Erythroblast (primary cell): ENCODE results near the gene CHST8.

Experiments
- GATA1 ChIP-seq: IDR thresholded peaks from 2 replicates; pipeline ENCODE4 v1.6.1; 2011; ENCODE audit warnings: low read depth, mild to moderate bottlenecking, control low read depth, low read length, moderate library complexity
- POLR2A ChIP-seq: IDR thresholded peaks from 2 replicates; pipeline ENCODE4 v1.6.1; 2011; ENCODE audit warnings: mild to moderate bottlenecking, low read length

DNA sequence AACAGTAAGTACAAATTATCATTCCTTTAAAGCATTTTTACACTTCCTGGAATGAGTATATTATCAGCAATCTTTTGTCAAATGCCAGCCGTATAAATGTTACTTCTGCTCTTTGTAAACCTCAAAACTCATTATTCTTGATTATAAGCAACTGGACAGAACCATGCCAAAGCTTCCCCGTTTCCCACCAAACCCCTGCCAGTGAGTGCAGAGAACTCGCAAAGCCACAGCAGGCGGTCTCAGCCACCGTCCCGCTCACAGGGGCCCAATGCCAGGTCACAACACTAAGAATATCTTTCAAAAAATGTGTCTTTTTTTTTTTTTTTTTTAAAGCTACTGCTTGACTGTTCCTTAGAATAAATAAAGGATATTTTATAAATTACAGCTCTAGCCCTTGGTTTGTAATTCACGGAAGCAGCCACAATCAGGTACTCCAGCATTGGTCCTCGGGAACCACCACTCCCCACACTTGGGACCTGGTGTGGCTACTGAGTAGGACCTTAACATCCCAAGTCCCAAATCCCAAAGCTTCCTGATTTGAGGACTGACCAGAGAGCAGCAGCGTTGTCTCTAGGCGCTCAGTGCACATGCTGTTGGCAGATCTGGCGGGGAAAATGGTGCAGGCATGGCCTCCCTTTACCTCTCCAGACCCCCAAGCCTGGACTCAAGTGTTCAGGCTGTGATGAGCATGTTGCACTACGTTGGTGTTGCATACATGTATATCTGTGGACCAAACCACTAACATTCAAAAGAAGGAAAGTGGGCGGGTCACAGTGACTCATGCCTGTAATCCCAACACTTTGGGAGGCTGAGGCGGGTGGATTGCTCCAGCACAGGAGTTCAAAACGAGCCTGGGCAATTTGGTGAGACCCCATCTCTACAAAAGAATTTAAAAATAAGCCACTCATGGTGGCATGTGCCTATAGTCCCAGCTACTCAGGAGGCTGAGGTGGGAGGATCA, 193.9 kb downstream of the CHST8 start:
- TF ChIP-seq POLR2A (no peak), GATA1 (no peak)
